Activated T-cell treated with anti-CD3 and anti-CD28 coated beads, Interleukin-2, amount 50 U/mL, for 72 hours (primary cell): ENCODE measurements around the gene LRIT1. TPM values are rescaled to one million over a fixed set of nuclear protein-coding genes. Genes with fewer than 3 reads are reported as not detected.

Experiments used
- ATAC-seq, 2 donors: fragments of 150-1000 bp; cut with Tn5 transposase; replicated peaks in 1 of 2; 2 replicates each; pipeline ENCODE4 v1.10.0; 2021; ENCODE audit warnings: moderate library complexity in 2 of 2, mild to moderate bottlenecking in 1 of 2
- DNase-seq, 2 donors: peaks; one replicate each; pipeline ENCODE4 v3.0.0; 2021 to 2022; ENCODE audit warnings: mixed read lengths in 1 of 2
- H3K27ac Mint-ChIP-seq: one replicate; pipeline ENCODE4 v1.8.0; 2022; ENCODE audit warnings: mild to moderate bottlenecking, moderate library complexity, mixed read lengths
- H3K27me3 Mint-ChIP-seq: one replicate; pipeline ENCODE4 v1.8.0; 2022; ENCODE audit warnings: low read depth, mixed read lengths
- H3K36me3 Mint-ChIP-seq, 2 donors: one replicate each; pipeline ENCODE4 v1.8.0; 2022; ENCODE audit warnings: mixed read lengths in 2 of 2, mild to moderate bottlenecking in 1 of 2; ENCODE audit not compliant: insufficient read depth in 2 of 2
- H3K4me1 Mint-ChIP-seq: one replicate; pipeline ENCODE4 v1.8.0; 2022; ENCODE audit warnings: low read depth, mixed read lengths
- H3K4me3 Mint-ChIP-seq, 2 donors: one replicate each; pipeline ENCODE4 v1.8.0; 2022; ENCODE audit warnings: mild to moderate bottlenecking in 2 of 2, mixed read lengths in 2 of 2, moderate library complexity in 2 of 2
- H3K9me3 Mint-ChIP-seq, 2 donors: one replicate each; pipeline ENCODE4 v1.8.0; 2022; ENCODE audit warnings: mixed read lengths in 2 of 2
- total RNA-seq, 2 donors: library from RNA; stranded (reverse); gene quantifications; one replicate each; pipeline ENCODE4 v1.2.3, GENCODE V29; 2022

LRIT1 gene
- total RNA-seq, 2 donors from 2014 or later = not detected

DNA sequence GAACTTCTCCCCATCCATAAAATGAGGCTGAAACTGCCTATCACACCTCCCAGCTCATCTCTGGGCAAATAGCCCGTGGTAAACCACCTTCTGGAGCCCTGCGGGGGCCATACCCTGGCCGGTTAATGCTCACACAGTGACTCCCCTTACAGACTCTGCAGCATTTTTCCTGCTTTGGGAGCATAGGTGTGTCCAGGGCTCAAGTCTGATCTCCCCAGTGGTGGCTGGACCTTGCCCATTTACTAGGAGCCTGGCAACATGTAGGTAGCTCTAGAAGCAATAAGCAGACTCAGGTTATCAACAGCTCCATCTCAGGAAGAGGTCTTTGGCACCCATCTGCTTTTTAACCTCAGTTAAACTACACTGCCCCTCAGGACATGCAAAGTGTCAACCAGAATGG, 52.5 kb downstream of the LRIT1 start:
- ATAC-seq (no peak), DNase-seq (no peak)
- H3K36me3 Mint-ChIP-seq = no peaks in the 10 kb centered on the region
- H3K4me1 Mint-ChIP-seq = peaks cover 8% of the 10 kb centered on the region
- no peaks in the 10 kb centered on the region for H3K9me3 Mint-ChIP-seq
- H3K27me3 Mint-ChIP-seq = peaks cover 20% of the 10 kb centered on the region
- H3K27ac Mint-ChIP-seq = no peak overlapping the region
- H3K4me3 Mint-ChIP-seq = no peak overlapping the region

DNA sequence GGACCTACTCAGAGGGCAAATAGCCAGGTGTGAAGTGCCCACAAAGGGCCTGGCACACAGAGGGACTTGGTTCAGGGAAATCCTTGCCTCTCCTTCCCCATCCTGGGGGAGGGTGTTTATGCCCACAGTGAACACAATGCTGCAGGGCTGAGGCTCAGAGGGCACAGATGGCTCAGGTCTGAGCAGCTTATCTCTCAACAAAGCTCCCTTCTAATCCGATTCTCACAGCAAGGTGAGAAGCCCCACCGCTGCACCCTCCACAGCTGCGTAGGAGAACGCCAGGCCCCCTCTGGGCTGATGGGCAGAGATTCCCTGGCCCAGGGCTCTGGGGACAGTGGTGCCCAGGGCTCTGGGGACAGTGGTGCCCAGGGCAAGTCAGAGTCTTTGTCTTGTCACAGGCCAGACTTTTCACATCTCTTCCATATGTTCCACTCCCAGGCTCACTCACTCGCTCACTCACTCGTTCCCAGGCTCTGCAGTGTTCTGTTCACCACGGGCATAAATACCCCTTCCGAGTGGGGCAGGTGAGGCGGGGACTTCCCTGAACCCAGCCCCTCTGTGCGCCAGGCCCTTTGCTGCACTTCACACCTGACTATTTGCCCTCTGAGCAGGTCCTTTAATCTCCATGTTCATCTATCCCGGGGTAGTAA, 55.7 kb downstream of the LRIT1 start:
- ATAC-seq (peak in 1 of 2 donors; percentile 4), DNase-seq (no peak)
- Mint-ChIP-seq H3K27ac (no peak overlapping the region), H3K9me3 (no peaks in the 10 kb centered on the region), H3K4me1 (no peaks in the 10 kb centered on the region), H3K4me3 (no peak overlapping the region), H3K27me3 (no peaks in the 10 kb centered on the region), H3K36me3 (no peaks in the 10 kb centered on the region)

DNA sequence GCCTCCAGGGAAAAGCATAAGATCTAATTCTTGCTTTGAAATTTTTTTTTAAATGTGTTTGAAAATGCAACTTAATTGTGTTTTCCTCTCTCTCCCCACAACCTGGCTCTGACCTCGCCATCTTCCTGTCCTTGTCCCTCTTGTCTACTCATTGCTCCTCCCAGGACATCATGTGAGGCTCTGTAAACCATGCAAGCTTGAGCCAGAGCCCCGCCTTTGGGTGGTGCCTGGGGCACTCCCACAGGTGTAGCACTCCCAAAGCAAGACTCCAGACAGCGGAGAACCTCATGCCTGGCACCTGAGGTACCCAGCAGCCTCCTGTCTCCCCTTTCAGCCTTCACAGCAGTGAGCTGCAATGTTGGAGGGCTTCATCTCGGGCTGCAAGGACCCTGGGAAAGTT, 56.8 kb downstream of the LRIT1 start:
- DNase-seq (no peak), ATAC-seq (no peak)
- Mint-ChIP-seq H3K27ac (no peak overlapping the region), H3K9me3 (no peaks in the 10 kb centered on the region), H3K4me1 (no peaks in the 10 kb centered on the region), H3K4me3 (no peak overlapping the region), H3K36me3 (no peaks in the 10 kb centered on the region), H3K27me3 (no peaks in the 10 kb centered on the region)

DNA sequence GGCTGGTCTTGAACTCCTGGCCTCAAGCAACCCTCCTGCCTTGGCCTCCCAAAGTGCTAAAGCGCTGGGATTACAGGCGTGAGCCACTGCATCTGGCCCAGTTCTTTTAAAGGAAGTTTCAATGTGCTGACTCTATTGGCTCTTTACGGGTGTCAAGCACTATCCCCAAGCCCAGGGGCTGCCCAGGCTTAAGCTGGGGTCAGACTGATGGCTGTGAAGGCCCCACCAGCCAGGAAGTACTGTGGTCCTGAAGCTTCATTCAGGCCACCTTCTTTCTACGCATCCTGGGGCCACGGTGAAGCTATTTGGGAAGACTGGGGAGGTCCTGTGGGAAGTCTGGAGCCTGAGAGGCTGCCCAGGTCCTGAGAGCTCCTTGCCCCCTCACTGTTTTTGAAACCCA, 59.7 kb downstream of the LRIT1 start:
- no peaks in the 10 kb centered on the region for H3K27me3 Mint-ChIP-seq
- H3K9me3 Mint-ChIP-seq = no peaks in the 10 kb centered on the region
- H3K36me3 Mint-ChIP-seq = no peaks in the 10 kb centered on the region
- peaks cover 3% of the 10 kb centered on the region for H3K4me1 Mint-ChIP-seq
- no peak for DNase-seq
- no peak for ATAC-seq
- no peak overlapping the region for H3K27ac Mint-ChIP-seq
- no peak overlapping the region for H3K4me3 Mint-ChIP-seq

Other genes with a start within 250 kb of the LRIT1 start
- 100 to 1,000 TPM; 214 to 234 TPM for gene GHITM, start 102.0 kb downstream of the LRIT1 start, total RNA-seq
- gene GPR15LG, start 67.7 kb downstream of the LRIT1 start, total RNA-seq = not detected
- gene CDHR1, start 47.0 kb downstream of the LRIT1 start, total RNA-seq = 1 to 10 TPM in 1 of 2 donors, under 1 TPM in 1; 0.36 to 2.2 TPM
- not detected for gene LRIT2, start 16.0 kb downstream of the LRIT1 start, total RNA-seq
- gene RGR, start 3.5 kb upstream of the LRIT1 start, total RNA-seq = not detected
- gene CCSER2, start 87.0 kb upstream of the LRIT1 start, total RNA-seq = 10 to 100 TPM; 93.7 to 99.1 TPM